ENCODE results near the gene ACAT2.
"Not testable (repeated sequence)": the region's sequence is repeated elsewhere in the genome, so short reads cannot be mapped to it uniquely, and the experiment has no call there.

Gene ACAT2

DNA sequence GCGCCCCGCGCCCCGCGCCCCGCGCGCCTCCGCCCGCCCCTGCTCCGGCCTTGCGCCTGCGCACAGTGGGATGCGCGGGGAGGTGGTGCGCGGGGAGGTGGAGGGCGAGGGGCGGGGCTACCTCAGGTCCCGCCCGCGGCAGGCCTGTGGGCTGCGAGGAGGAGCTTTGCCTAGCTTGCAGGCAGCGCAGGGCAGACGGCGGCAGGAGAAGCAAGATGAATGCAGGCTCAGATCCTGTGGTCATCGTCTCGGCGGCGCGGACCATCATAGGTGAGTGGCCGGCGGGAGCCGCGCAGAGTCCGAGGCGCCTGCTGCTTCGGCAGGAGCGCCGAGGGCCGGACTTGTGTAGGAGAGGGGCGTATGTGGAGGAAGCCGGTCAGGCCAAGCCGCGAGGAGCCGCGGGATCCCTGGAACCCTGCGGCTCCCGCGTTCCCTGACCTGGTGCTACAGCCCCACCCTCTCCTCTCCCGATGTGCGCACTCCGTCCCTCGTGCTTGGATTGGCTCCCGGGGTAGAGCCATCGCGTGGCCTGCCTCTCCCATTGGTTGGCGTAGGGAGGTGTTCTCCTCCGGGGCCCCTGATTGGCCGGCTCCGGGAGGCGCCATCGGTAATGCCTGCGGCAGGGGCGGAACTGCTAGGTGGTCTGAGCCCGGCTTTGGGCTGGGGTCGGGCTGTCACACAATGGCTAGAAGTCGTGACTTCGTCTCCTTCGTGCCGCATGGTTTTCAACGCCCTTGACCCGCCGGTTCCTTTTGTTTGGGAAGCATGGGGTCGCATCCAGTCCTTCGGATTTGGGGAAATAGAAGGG is at the start of gene ACAT2:
Gene ACAT2, plus strand, starts transcription at position 173 of the 808 bp plus-strand sequence. Its CDS starts 43 bp downstream, at position 216.
- DNase-seq (ENCODE audit: low read depth in 2 of 2): peak; percentile 85 to 90

DNA sequence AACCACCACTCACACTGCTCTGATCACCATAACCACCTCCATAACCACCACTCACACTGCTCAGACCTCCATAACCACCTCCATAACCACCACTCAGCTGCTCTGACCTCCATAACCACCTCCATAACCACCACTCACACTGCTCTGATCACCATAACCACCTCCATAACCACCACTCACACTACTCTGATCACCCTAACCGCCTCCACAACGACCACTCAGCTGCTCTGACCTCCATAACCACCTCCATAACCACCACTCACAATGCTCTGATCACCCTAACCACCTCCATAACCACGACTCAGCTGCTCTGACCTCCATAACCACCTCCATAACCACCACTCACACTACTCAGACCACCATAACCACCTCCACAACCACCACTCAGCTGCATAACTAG is 49.5 kb upstream of the ACAT2 start:
- DNase-seq (ENCODE audit: low read depth in 2 of 2): not testable (repeated sequence)

GRCh38 chr6:159713984-159714383 is 47.9 kb upstream of the ACAT2 start:
- no peak for DNase-seq (ENCODE audit: low read depth in 2 of 2)

- DNase-seq (ENCODE audit: low read depth in 2 of 2): no peak
Observed at GRCh38 chr6:159714404-159714803, 47.4 kb upstream of the ACAT2 start.

GRCh38 chr6:159715166-159715565 is 46.7 kb upstream of the ACAT2 start:
- no peak for DNase-seq (ENCODE audit: low read depth in 2 of 2)

DNA sequence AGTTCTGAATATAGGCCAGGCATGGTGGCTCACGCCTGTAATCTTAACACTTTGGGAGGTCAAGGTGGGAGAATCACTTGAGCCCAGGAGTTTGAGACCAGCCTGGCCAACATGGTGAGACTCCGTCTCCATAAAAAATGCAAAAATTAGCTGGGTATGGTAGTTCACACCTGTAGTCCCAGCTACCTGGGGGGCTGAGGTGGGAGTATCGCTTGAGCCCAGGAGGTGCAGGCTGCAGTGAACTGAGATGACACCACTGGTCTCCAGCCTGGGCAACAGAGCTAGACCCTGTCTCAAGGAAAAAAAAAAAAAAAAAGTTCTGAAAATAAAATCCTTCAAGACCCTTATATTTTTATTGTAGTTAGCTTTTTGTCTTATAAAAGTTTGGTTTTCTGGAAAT is 46.2 kb upstream of the ACAT2 start:
- no peak for DNase-seq (ENCODE audit: low read depth in 2 of 2)

- no peak for DNase-seq (ENCODE audit: low read depth in 2 of 2)
Observed at GRCh38 chr6:159716247-159717096, 45.4 kb upstream of the ACAT2 start.

DNA sequence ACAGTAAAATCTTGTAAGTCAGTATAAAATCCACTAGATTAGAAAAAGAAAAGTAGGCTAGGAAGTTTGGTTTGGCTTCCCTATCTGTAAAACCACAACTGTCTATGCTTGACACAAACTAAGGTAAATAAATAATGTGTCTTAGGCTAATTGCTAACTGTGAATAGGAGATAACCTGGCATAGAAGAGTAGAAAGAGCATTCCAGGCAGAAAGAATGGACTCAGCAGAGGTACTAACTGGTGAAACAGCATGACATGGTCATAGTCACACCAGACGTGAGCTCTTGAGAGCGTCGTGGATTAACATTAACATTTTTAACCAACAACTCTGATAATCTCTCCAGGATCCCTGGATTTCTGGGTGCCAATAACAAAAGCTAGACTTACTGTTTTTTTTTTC is 43.2 kb upstream of the ACAT2 start:
- no peak for DNase-seq (ENCODE audit: low read depth in 2 of 2)

DNA sequence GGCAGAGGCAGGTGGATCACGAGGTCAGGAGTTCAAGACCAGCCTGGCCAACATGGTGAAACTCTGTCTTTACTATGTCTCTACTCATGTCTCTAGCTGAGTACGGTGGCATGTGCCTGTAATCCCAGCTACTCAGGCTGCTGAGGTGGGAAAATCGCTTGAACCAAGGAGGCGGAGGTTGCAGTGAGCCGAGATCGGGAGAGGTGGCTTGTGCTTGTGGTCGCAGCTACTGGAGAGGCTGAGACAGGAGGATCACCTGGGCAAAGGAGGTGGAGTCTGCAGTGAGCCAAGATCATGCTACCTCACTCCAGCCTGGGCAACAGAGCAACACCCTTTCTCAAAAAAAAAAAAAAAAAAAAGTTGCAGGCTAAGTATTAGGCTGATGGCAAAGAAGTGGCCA is 42.6 kb upstream of the ACAT2 start:
- DNase-seq (ENCODE audit: low read depth in 2 of 2): no peak

DNA sequence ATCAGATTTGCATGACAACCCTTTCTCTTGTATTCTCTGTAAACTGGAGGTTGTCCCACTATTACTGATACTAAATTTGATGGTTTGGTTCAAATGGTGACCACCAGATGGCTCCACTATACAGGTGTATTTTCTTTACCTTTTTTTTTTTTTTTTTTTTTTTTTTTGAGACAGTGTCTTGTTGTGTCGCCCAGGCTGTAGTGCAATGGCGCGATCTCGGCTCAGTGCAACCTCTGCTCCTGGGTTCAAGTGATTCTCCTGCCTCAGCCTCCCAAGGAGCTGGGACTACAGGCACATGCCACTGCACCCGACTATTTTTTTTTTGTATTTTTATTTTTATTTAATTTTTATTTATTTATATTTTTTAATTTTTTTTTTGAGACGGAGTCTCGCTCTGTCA is 41.1 kb upstream of the ACAT2 start:
- no peak for DNase-seq (ENCODE audit: low read depth in 2 of 2)

- not testable (repeated sequence) for DNase-seq (ENCODE audit: low read depth in 2 of 2)
Observed at GRCh38 chr6:159721981-159722380, 39.9 kb upstream of the ACAT2 start.

DNA sequence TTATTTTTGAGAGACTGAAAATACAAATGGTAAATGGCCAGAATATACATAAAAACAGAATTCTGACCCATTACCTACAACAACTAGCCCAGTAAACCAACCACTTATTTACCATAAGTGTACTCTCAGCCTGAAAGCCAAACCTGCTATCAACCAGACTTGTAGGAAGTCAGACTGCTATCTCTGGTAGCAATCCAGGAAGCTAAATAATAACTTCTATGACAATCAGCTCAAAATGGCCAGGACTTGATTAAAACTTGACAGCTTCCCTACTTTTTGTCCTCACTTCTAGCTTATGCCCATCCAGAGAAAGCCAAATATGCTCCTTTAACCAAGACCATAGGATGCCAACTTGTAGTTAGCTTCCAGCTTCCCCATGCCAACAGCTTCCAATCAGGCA is 39.2 kb upstream of the ACAT2 start:
- no peak for DNase-seq (ENCODE audit: low read depth in 2 of 2)

DNA sequence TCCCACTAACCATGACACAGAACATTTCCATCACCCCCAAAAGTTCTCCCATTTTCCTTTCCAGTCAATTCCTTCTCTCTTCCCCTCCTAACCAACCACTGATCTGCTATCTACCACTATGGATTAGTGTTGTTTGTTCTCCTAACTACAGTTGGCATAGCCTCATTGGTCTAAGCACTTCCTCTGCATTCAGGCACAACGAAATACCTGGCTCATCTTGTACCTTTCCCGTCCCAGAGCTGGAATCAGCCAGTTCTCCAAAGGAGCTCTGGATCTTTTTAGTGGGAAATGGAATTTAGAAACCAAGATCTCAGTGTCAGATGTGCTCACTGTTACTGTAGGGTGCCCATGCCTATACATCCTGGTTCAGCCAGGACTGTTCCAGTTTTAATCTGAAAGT is 38.6 kb upstream of the ACAT2 start:
- DNase-seq (ENCODE audit: low read depth in 2 of 2): no peak

GRCh38 chr6:159724778-159725177 is 37.1 kb upstream of the ACAT2 start:
- DNase-seq (ENCODE audit: low read depth in 2 of 2): no peak

DNA sequence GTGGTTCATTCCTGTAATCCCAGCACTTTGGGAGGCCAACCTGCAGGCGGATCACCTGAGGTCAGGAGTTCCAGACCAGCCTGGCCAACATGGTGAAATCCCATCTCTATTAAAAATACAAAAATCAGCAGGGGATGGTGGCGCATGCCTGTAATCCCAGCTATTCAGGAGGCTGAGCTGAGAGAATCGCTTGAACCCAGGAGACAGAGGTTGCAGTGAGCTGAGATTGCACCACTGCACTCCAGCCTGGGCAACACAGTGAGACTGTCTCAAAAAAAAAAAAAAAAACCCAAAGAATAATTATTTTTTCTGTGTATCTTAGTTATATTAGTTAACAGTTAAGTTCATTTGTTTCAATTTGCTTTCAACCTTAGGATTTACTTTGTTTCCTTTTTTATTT is 36.6 kb upstream of the ACAT2 start:
- DNase-seq (ENCODE audit: low read depth in 2 of 2): not testable (repeated sequence)

GRCh38 chr6:159726255-159726917 is 35.5 kb upstream of the ACAT2 start:
- DNase-seq (ENCODE audit: low read depth in 2 of 2): no peak

GRCh38 chr6:159726918-159727716 is 34.7 kb upstream of the ACAT2 start, which contains the start of gene WTAP:
Gene WTAP, plus strand, starts transcription at chr6:159727506. Its CDS starts 8,760 bp downstream, at chr6:159736266.
- DNase-seq (ENCODE audit: low read depth in 2 of 2): peak; percentile 96

GRCh38 chr6:159727717-159728445 is 34.0 kb upstream of the ACAT2 start:
- no peak for DNase-seq (ENCODE audit: low read depth in 2 of 2)

GRCh38 chr6:159728531-159728964 is 33.3 kb upstream of the ACAT2 start:
- no peak for DNase-seq (ENCODE audit: low read depth in 2 of 2)

- DNase-seq (ENCODE audit: low read depth in 2 of 2): no peak
Observed at GRCh38 chr6:159729598-159730331, 32.1 kb upstream of the ACAT2 start.
